ENCODE measurements around the gene GLS.

Gene GLS

DNA sequence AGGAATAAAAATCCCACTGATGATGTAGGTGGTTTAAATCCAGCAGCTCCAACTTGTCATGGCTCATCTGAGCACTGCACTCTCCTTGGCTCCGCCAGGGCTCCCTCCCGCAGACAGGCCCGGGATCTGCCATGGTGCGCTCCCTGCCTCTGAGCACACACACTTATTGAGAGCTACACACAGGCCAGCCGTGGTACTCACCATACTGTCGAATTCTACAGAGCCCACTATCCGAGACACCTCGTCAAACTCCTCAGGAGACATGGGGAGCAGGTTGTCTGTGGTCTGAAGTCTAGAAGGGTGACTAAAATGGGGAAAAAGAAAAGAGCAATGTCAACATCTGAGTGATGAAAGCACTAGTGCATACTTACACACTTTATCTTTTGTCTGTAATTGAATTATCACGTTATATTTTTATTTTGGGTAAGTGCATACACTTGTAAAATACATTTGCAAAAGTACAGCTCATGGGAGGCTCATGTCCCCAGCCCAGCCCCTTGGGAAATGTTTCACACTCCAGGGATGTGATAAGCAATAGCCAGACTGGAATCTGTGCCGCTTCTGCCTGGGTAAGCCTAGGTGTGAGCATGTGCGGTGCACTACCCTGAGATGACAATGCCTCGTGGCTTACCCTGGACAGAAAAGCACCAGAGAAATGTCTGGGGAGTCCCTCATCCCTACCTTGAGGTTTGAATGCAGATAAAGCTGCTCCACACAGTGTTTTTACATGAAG is 94.2 kb downstream of the GLS start:
- Mint-ChIP-seq H3K27me3 (no peaks in the 10 kb centered on the region), H3K9me3 (no peaks in the 10 kb centered on the region), H3K4me1 (no peaks in the 10 kb centered on the region), H3K27ac (peak overlapping the region; percentile 40), H3K36me3 (peaks cover 76% of the 10 kb centered on the region), H3K4me3 (no peak overlapping the region)
- ATAC-seq: no peak

DNA sequence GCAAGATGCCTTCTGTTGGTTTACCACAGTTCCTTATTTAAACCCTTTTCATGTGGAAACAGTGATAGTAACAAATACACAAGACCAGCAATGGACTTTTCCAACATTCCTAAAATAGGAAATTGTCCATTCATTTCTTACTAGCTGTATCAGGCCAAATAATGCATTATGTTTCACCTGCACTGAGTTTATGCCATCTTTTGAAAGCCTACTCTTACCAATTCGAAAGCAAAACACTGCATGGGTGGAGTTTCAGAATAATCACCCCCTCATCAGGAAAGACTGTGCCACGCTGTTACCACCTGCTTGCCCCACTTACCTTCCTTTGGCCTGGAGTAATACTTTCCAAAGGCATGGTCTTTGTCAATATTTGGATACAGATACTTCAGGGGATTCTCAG is 95.9 kb downstream of the GLS start:
- Mint-ChIP-seq H3K36me3 (peaks cover 76% of the 10 kb centered on the region), H3K27ac (no peak overlapping the region), H3K4me3 (no peak overlapping the region), H3K27me3 (no peaks in the 10 kb centered on the region), H3K4me1 (peaks cover 4% of the 10 kb centered on the region), H3K9me3 (no peaks in the 10 kb centered on the region)
- no peak for ATAC-seq

DNA sequence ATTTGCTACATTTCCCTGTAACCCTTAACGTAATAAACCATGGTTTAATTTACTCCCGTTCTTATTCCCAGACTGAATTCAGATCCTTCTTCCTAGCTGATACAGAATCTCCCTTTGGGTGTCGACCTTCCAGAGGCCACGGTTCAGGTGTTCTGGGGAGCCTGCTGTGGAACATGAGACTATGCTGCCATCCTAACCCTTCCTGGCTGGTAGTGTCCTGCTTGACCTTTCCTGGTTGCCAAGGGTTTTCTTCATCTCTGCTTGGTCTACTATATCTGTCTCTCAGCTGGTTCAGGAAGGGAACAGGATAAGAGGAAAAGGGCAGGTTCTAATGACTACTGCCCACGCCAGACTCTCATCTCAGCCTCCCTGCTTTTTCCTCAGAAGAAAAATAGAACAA is 96.9 kb downstream of the GLS start:
- no peak for ATAC-seq
- Mint-ChIP-seq H3K4me1 (peaks cover 13% of the 10 kb centered on the region), H3K4me3 (no peak overlapping the region), H3K27ac (peak overlapping the region; percentile 47), H3K27me3 (no peaks in the 10 kb centered on the region), H3K36me3 (peaks cover 81% of the 10 kb centered on the region), H3K9me3 (no peaks in the 10 kb centered on the region)

DNA sequence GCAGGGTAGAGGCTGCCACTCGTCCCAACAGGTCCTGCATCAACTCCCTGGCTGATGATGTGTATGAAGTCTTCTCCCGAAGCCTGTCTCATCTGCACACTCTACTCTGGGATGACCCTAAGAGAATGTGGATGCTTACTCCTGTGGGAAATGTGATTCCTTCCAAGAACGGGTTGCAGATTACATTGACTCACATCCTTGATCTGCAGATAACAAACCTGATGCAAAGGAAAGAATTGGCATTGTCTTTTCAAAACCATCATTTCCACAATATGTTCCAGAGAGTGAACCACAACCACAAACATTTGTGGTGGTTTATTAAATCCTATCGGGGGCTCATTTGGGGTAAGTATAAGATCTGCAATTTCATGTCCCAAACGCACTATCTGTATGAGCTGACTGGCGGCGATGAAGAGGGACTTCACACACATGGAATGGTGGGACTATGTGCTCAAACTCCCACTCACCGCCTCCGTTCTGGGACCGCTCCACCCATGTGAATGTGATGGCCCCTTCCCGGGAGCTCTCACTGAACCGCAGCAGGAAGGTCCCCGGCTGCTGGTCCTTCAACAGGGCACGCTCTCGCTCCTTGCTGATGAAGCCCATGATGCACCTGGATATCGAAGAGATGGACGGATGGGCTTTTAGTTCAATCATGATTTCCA is 97.9 kb downstream of the GLS start:
- H3K27ac Mint-ChIP-seq: peak overlapping the region; percentile 47
- H3K27me3 Mint-ChIP-seq: no peaks in the 10 kb centered on the region
- peaks cover 15% of the 10 kb centered on the region for H3K4me1 Mint-ChIP-seq
- ATAC-seq: no peak
- H3K36me3 Mint-ChIP-seq: peaks cover 85% of the 10 kb centered on the region
- H3K9me3 Mint-ChIP-seq: no peaks in the 10 kb centered on the region
- no peak overlapping the region for H3K4me3 Mint-ChIP-seq

DNA sequence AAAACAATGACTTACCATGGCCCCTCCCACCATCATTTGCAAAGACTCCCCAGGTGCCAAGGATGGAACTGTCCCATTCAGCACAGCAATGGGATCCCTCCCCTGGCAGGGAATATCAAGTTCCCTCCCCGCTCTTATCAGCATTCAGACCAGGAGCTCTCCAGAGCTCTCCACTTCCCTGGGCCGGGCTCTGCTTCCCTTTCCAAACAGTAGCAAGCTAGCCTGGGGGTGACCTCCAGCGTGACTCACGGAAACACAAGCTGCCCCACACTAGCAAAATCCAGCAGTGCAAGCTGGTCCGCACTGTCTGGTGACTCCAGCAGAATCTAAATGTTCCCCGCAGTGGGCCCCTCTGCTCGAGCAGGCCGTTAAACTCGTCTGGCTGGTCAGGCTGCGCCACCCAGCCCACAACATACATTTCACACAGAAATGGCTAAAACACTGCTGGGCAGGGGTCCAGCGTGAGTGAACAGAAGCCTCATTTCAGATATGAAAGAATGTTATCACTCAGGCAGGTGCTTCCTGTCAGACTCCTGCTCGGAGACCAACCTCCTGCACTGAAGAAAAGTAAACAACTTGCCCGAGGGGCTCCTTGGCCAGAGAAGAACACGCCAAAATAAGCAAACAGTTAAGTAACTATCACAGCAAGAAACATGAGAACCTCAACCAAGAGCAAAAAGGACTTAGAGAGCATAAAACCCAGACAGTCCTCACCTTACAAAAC is 99.4 kb downstream of the GLS start:
- H3K36me3 Mint-ChIP-seq: peaks cover 82% of the 10 kb centered on the region

DNA sequence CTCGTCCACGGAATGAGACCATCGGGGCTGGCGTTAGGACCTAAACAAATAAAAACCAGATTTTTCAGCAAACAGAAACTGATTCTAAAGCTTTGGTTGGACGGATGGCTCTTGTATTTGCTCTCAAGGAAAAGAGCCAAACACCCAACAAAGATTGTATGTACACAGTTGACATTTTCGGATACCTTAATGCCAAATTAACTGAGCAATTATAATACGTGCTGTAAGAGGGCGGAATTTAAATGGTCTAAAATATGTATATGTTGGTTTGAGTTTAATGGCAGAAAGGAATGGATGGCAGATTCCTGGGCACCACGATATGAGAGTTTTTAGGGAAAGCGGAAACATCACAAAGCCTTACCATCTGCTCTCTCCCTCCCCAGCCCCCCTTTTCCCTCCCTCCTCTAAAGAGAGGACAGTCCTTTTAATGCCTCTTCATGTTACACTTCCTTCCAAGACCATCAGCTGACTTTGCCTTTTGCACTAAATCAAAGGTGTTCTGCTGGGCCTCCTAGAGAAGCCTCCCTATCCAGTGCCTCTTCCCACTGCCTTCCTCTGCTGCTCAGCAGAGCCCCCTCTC is 100.1 kb downstream of the GLS start:
- Mint-ChIP-seq H3K9me3 (no peaks in the 10 kb centered on the region), H3K4me1 (peaks cover 15% of the 10 kb centered on the region), H3K36me3 (peaks cover 82% of the 10 kb centered on the region), H3K4me3 (no peak overlapping the region), H3K27ac (peak overlapping the region; percentile 40), H3K27me3 (no peaks in the 10 kb centered on the region)
- no peak for ATAC-seq

More for the DNA sequence above, 99.4 kb downstream of the GLS start:
- no peak overlapping the region for H3K4me3 Mint-ChIP-seq
- no peaks in the 10 kb centered on the region for H3K9me3 Mint-ChIP-seq
- no peaks in the 10 kb centered on the region for H3K27me3 Mint-ChIP-seq
- H3K27ac Mint-ChIP-seq: peak overlapping the region; percentile 40
- no peak for ATAC-seq
- H3K4me1 Mint-ChIP-seq: peaks cover 15% of the 10 kb centered on the region

DNA sequence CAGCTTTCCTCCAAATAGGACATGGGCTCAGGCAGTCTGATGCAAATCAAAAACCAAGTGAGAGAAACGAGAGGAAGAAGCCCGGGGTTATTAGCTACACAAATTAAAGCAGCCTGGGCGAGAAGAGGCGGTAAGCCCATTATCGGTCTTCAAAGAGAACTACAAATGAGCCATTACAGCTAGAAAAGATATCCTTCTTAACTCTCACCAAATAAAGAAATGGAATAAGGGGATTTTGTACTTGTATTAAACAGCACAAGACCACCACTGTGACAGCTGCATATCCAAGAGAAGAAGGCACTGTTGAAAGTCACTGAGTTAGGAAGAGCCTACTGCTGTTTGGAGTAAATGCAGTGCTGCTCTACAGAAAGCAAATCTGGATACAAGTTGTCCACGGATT is 100.7 kb downstream of the GLS start:
- H3K27ac Mint-ChIP-seq: peak overlapping the region; percentile 40
- ATAC-seq: no peak

DNA sequence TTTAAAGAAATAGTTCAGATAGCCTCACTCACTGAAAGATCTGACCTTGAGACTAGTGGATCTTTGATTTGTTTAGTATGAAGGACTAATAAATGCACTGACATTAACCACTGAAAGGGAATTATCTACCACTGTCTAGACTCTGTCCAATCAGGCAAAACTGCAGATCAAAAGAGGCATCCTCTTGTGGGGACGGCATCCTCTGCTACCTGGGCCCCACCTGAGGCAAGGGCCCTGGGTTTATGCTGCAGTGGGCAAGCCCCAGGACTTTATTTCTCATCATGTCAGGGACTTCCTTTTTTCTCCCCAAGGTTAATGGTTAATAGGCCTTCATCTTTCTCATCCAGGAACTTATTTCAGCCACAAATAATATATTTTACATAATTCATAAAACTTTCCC is 101.1 kb downstream of the GLS start:
- ATAC-seq: no peak
- Mint-ChIP-seq H3K27me3 (no peaks in the 10 kb centered on the region), H3K36me3 (peaks cover 85% of the 10 kb centered on the region), H3K27ac (peak overlapping the region; percentile 40), H3K9me3 (no peaks in the 10 kb centered on the region), H3K4me3 (no peak overlapping the region), H3K4me1 (peaks cover 15% of the 10 kb centered on the region)

More for the DNA sequence above, 100.7 kb downstream of the GLS start:
- Mint-ChIP-seq H3K4me1 (peaks cover 15% of the 10 kb centered on the region), H3K27me3 (no peaks in the 10 kb centered on the region), H3K36me3 (peaks cover 86% of the 10 kb centered on the region), H3K4me3 (no peak overlapping the region), H3K9me3 (no peaks in the 10 kb centered on the region)

DNA sequence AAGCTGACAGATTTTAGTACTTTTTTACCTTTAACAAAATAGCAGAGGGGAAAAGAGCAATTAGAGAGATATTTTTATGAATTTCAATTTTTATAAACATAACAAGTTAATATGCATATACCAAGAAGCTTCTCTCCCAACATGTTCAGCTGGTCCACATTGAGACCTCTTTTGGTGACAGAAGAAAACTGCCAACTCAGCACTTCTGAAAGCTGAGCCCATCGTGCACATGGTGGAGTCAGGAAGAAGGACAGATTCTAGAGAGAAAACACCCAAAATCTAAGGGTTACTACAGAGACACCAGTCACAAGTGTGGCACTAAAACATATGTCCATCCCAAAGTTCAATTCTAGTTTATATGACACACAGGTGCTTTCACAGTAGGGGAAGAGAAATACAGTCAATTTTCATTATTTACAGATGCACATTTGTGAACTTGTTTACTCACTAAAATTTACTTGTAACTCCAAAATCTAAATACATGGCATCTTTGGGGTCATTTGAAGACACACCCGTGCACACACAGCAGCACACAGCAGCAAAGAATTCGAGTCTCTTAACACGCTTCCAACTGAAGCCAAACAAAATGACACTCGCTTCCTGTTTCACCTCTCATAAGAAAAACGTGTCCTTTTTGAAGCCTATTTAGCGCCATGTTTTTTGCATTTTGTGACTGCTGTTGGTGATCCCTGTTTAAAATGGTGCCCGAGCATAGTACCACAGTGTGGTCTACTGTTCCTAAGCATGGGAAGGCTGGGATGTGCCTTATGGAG is 101.8 kb downstream of the GLS start:
- no peak overlapping the region for H3K4me3 Mint-ChIP-seq
- ATAC-seq: no peak
- H3K9me3 Mint-ChIP-seq: no peaks in the 10 kb centered on the region
- H3K27me3 Mint-ChIP-seq: no peaks in the 10 kb centered on the region
- H3K36me3 Mint-ChIP-seq: peaks cover 85% of the 10 kb centered on the region
- H3K4me1 Mint-ChIP-seq: peaks cover 15% of the 10 kb centered on the region
- peak overlapping the region; percentile 40 for H3K27ac Mint-ChIP-seq

DNA sequence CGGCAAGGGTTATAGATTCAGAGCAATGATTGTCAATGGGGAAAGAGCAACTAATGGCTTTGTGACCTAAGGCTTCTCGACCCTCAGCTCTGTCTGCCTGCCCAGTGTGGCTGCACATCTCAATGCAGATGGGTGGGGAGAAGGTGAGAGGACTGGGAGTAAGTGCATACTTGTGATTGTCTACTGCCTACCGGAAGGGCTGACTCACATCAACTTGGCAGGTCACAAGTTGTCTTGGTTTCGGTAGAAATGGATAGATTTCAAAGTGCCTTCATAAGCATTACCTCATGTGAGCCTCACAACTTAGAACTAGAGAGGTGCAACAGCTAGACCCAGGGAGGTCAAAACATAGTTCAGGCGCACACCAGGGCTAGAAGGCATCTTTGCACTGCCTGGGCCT is 104.0 kb downstream of the GLS start:
- Mint-ChIP-seq H3K27me3 (no peaks in the 10 kb centered on the region), H3K4me1 (peaks cover 15% of the 10 kb centered on the region), H3K27ac (no peak overlapping the region), H3K36me3 (peaks cover 81% of the 10 kb centered on the region), H3K4me3 (no peak overlapping the region), H3K9me3 (no peaks in the 10 kb centered on the region)
- no peak for ATAC-seq

DNA sequence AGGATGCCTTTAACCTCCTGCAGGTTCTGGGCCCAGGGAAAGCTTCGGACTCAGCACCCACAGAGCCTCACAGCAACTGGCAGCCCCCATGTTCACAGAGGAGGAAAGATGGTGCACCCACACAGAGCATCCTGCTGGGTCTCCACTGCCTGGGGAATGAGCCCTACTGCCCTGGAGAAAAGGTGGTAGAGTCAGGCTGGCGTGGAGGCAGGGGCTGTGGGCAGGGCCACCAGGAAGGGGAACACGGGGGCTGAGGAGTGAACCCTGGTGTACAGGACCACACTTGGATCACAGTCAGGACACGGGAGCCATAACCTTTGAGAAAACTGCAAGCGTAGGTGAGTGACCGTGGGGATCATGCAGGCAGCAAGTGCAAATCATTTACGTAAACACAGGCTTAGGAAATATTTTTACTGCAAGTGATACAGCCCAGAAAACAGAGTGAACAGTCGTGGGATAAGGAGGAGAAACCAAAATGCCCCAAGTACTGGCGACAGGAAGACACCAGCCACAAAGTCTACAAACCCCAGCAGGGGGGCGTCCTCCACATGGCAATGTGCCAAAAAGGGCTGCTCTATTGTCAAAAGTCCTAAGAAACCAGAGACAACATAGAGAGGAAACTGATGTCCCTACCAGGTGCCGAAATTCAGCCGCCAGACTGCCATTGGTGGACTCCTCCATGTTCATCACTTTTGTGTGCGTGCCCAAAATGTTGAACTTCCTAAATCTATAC is 105.8 kb downstream of the GLS start:
- H3K4me3 Mint-ChIP-seq: no peak overlapping the region
- H3K9me3 Mint-ChIP-seq: no peaks in the 10 kb centered on the region
- no peaks in the 10 kb centered on the region for H3K27me3 Mint-ChIP-seq
- peaks cover 13% of the 10 kb centered on the region for H3K4me1 Mint-ChIP-seq
- ATAC-seq: no peak
- H3K27ac Mint-ChIP-seq: no peak overlapping the region
- H3K36me3 Mint-ChIP-seq: peaks cover 69% of the 10 kb centered on the region

DNA sequence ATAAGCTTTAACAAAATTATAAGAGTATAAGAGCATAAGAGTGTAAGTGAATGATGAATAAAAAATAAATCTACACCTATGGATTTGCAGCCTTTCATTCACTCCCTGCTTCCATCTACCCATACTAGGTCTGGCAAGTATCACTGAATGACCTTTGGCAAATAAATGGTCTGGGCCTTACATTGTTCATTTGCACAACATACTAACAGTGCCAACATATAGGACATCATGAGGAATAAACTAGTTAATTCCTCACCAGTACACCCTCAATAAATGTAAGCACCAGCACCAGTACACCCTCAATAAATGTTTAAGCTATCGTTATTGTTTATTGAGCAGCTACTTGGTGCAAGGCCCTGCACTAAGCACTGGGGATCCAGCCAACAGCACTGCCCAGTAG is 106.5 kb downstream of the GLS start:
- H3K4me3 Mint-ChIP-seq: no peak overlapping the region
- H3K27ac Mint-ChIP-seq: no peak overlapping the region
- no peak for ATAC-seq
- H3K27me3 Mint-ChIP-seq: no peaks in the 10 kb centered on the region
- H3K36me3 Mint-ChIP-seq: peaks cover 66% of the 10 kb centered on the region
- H3K9me3 Mint-ChIP-seq: no peaks in the 10 kb centered on the region
- peaks cover 5% of the 10 kb centered on the region for H3K4me1 Mint-ChIP-seq

DNA sequence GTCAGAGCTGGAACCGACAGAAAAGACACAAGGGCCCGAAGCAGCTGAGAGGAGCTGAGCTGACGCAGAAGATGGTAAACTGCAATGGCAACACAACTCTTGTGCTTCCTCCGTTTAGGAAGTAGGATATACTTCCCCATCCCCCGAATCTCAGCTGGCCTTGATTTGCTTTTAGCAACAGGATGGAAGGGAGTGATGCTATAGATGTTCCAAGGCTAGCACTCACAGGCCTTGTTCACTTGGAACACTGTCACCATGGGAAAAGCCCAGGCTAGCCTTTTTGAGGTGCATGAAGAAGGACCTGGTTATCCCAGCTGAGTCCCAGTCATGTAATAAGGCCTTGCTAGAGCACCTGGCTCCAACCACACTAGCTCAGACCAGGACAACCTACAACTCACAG is 107.3 kb downstream of the GLS start:
- H3K36me3 Mint-ChIP-seq: peaks cover 62% of the 10 kb centered on the region

DNA sequence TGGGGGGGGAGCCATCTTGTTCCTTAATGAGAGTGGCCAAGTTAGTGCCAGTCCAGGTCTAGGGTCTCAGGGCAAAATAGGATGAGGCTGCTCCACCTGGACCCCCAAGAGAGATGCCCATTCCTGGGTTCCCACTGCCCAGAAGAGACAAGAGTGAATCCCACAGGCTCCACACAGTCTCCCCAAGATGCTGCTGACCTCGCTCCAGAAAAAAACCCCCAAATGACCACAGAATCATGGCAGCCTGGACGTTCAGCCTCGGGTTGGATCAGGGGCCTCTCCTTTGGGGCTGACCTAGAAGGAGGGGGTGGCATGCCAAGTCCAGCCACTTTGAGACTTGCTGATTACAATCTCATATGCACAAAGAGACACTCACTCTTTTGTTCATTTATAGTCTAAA is 108.3 kb downstream of the GLS start:
- no peak overlapping the region for H3K4me3 Mint-ChIP-seq
- no peaks in the 10 kb centered on the region for H3K4me1 Mint-ChIP-seq
- no peaks in the 10 kb centered on the region for H3K9me3 Mint-ChIP-seq
- no peaks in the 10 kb centered on the region for H3K27me3 Mint-ChIP-seq
- peaks cover 65% of the 10 kb centered on the region for H3K36me3 Mint-ChIP-seq
- ATAC-seq: no peak
- no peak overlapping the region for H3K27ac Mint-ChIP-seq

More for the DNA sequence above, 107.3 kb downstream of the GLS start:
- Mint-ChIP-seq H3K4me1 (no peaks in the 10 kb centered on the region), H3K27ac (no peak overlapping the region), H3K4me3 (no peak overlapping the region), H3K27me3 (no peaks in the 10 kb centered on the region), H3K9me3 (no peaks in the 10 kb centered on the region)
- ATAC-seq: no peak
